ENCODE measurements around the gene SMYD1.
A peak's percentile ranks its signal among the peaks of the same experiment; 100 is the strongest.
"Not testable (repeated sequence)": the region's sequence is repeated elsewhere in the genome, so short reads cannot be mapped to it uniquely, and the experiment has no call there.

The SMYD1 gene

DNA sequence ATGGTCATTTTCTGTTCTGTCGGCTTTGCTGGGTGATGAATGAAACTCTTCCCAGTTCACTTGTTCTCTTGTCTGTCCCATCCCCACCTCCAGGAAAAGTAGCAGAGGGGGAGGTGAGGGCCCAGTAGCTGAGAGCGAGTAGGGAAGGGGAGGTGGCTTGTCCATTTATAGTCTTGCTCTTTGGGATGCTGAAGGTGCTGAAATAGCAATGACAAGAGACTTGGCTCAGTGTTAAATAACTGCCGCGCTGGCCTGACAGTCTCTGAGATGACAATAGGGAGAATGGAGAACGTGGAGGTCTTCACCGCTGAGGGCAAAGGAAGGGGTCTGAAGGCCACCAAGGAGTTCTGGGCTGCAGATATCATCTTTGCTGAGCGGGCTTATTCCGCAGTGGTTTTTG, at the start of gene SMYD1:
TSS of gene SMYD1 (plus strand) at position 228 of the 400 bp plus-strand sequence. CDS start at position 268, 40 bp downstream.
- no peak for DNase-seq (ENCODE audit: low read depth)
- peak within 1 kb of the TSS; percentile 32 for H3K4me3 ChIP-seq (ENCODE audit: low read depth, low read length)

DNA sequence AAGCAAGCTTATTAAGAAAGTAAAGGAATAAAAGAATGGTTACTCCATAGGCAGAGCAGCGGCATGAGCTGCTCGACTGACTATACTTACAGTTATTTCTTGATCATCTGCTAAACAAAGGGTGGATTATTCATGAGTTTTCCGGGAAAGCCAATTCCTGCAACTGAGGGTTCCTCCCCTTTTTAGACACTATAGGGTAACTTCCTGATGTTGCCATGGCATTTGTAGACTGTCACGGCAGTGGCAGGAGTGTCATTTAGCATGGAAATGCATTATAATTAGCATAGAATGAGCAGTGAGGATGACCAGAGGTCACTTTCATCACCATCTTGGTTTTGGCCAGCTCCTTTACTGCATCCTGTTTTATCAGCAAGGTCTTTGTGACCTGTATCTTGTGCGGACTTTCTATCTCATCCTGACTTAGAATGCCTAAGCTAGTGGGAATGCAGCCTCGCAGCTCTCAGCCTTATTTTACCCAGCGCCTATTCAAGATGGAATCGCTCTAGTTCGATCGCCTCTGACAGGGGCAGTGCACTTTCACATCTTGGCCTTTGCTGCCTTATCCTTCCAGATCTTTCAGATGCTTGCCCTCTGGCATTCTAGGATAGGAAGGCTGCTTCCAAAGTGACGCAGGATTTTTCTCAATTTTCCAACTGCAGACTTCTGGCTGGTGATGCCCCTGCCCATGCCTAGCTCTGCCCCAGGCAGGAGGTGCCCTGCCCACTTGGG, 49.4 kb upstream of the SMYD1 start:
- H3K4me3 ChIP-seq (ENCODE audit: low read depth, low read length); DNase-seq (ENCODE audit: low read depth): not testable (repeated sequence)

DNA sequence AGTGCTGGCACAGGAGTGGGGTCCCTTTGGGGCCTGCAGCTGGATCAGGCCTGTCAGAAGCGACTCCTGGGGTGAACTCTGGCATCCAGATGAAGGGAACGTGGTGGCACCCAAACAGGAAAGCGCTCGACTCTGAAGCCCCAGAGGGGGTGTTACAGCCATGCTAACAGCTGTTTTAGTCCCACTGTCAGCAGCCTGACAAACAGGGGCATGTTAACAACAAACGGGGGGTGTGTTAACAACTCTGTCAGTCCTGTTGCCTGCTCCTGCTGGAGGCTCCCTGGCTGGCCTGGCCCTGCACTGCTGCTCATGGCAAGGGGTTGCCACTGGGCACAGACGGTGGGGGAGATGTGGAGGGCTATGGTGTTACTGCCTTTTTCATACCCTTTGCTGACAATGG, 48.7 kb upstream of the SMYD1 start:
- no peak overlapping the region for H3K4me3 ChIP-seq (ENCODE audit: low read depth, low read length)
- no peak for DNase-seq (ENCODE audit: low read depth)

DNA sequence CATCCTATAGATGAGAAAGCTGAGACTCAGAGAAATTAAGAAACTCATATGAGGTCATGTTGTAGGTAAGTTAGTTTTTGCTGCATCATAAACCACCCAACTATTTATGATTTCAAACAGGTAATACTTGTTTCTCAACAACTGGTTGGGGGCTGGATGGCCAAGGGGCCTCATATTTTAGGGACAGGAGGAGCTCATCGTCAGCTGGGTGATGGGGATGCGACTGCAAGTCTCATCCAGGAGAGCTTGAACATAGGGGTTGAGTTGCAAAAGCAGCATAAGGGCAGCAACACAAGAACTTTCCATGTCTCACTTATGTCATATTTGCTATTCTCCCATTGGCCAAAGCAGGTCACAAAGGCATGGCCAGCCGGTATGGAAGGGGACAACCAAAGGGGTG, 47.6 kb upstream of the SMYD1 start:
- H3K4me3 ChIP-seq (ENCODE audit: low read depth, low read length): no peak overlapping the region
- DNase-seq (ENCODE audit: low read depth): no peak

DNA sequence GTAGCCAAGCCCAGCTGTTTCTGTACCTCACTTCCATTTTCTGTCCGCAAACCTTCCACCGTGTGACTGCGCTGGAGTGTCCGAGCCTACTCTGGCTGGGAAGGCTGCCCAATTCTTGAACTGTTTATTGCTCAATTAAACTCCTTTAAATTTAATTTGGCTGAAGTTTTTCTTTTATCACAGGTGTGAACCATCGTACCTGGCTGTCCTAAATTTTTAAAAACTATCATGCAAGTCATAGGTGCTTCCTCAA, 45.0 kb upstream of the SMYD1 start:
- no peak overlapping the region for H3K4me3 ChIP-seq (ENCODE audit: low read depth, low read length)
- DNase-seq (ENCODE audit: low read depth): no peak

DNA sequence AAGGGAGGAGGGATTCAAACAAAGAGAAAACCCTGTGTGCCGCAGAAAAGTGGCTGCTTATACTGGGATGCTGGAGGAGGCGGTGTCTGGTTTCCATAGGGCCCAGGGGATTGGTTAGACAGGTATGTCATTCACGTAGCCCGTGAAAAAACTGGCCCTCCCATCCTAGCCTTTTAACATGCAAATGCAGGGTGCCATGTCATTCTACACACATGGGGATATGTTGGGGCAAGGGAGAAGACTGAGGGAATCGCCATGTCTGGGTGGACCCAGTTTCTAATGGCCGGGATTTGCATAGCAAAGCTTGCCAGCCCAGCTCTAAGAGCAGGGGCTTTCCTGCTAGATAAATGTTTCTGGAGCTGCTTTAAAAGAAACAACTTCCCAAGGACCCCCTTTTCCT, 43.1 kb upstream of the SMYD1 start:
- no peak overlapping the region for H3K4me3 ChIP-seq (ENCODE audit: low read depth, low read length)
- no peak for DNase-seq (ENCODE audit: low read depth)

DNA sequence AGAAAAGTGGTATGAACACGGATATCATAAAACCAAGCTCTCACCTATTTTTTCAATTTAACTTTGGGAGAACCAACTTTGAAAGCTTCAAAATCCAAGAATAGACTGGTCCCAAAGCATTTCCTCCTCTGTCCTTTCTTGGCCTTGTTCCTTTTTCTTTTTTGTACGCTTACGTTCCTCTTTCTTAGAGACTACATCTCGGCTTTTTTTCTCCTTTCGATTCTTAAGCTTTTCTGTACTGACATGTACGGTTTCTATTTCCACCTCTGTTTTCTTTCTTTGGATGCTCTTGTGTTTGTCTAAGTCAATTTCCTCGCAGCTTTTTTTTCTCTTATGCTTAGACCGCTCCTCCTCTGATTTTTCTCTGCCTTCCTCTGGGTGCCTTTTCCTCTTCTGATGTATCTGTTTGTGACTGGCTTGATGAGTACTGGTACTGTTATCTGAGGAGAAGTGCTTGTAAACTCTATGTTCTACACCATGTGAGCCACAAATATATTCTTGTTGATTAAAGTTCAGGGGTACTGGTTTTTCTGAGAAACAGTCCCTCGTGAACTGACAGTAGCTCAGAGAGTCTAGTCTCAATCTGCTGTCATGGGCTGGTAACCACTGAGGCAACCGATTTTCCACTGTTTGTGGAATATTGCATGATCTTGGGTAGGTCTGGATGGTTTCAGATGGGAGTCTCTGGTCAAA, 39.8 kb upstream of the SMYD1 start:
- no peak overlapping the region for H3K4me3 ChIP-seq (ENCODE audit: low read depth, low read length)
- no peak for DNase-seq (ENCODE audit: low read depth)

DNA sequence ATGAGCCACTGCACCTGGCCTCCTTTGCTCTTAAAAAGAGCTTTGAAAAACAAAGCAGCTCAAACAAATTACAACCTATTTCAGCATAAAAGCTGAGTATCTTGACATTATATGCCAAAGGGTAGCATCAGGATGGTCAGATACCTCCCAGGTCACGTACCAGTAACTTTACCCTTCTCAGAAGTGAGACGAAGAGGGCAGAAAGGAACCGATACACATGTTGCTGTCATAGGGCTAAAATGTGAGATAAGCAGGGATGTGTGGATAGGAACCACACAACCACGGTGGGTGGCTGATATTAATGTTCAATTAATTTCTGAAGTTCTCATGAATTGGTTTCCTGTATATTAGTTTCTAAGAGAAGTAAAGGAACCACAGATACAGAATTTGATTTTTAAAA, 38.7 kb upstream of the SMYD1 start:
- H3K4me3 ChIP-seq (ENCODE audit: low read depth, low read length): no peak overlapping the region
- no peak for DNase-seq (ENCODE audit: low read depth)

DNA sequence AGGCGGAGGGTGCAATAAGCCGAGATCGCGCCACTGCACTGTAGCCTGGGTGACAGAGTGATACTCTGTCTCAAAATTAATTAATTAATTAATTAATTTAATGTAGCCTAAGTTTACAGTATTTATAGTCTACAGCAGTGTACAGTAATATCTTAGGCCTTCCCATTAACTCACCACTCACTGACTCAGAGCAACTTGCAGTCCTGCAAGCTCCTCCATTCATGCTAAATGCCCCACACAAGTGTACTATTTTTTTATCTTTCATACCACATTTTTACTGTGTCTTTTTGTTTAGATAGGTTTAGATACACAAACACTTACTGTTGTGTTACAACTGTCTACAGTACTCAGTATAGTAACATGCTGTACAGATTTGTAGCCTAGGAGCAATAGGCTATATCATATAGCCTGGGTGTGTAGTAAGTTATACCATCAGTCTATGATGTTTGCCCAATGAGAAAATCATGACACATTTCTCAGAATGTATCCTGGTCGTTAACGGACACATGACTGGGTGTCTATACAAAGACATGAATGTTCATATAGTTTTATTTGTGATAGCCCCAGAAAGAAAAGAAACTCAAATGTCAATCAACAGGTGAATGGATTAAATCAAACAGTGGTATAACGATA, 35.4 kb upstream of the SMYD1 start:
- no peak for DNase-seq (ENCODE audit: low read depth)
- H3K4me3 ChIP-seq (ENCODE audit: low read depth, low read length): no peak overlapping the region

DNA sequence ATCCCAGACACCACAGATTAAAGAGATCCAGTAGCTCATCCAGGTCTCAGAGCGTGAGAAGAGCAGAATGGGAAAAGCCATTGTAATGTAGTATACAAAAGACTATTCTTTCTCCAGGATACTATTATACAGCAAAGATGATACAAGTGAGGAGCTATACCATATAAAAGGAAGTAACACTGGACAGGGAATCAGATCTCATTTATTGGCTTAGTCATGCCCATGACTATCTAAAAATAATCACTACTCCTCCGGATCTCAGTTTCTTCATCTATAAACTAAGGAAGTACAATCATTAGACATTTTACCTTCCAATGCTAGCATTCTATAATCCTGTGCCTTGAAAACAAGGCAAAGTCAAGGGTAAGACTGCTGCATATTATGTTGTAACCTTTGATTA, 31.4 kb upstream of the SMYD1 start:
- DNase-seq (ENCODE audit: low read depth): no peak

DNA sequence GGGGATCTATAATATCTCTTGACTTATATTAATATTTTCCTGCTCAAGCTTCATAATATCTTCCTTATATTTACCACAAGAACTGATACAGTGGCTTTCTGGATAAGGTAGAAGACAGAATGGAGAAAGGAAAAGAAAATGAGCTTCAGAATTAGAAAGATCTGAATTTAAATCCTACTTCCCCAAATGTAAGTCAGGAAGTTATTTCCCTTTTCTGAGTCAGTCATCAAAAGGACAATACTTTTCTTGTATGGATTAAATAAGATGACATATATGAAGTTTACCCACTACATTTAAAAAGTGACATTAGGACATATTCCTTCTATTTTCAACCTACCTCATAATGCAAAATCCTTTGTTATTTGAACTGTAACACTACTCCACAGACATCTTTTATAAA, 31.0 kb upstream of the SMYD1 start:
- DNase-seq (ENCODE audit: low read depth): no peak
- no peak overlapping the region for H3K4me3 ChIP-seq (ENCODE audit: low read depth, low read length)

More for the DNA sequence above, 31.4 kb upstream of the SMYD1 start:
- no peak overlapping the region for H3K4me3 ChIP-seq (ENCODE audit: low read depth, low read length)

DNA sequence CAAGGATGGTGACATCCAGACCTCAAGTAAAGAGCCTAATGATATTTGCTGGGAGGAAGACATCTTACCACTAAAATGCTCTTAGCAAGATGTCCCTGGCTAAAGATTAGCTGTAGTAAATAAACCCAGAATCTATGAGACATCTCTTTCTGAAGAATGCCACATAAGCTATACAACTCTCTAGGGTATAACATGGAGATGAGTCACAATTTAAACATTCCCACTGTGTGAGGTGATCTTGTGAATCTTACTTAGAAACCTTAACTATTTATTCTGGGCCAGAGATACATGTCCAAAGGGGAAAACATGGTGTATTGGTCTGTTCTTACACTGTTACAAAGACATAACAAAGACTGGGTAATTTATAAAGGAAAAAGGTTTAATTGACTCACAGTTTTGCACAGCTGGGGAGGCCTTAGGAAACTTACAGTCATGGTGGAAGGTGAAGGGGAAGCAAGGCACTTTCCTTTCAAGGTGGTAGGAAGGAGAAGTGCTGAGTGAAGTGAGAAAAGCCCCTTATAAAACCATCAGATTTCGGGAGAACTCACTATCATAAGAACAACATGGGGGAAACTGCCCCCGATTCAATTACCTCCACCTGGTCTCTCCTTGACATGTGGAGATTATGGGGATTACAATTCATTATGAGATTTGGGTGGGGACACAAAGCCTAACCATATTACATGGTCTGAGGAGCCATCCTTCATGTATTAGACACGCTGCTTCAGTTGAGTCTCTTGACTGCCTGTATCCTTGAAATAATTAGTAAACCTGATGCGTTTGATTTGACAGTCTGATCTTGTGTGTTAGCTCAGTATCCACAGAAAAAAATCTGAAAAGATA, 29.1 kb upstream of the SMYD1 start:
- no peak overlapping the region for H3K4me3 ChIP-seq (ENCODE audit: low read depth, low read length)
- peak; percentile 93 for DNase-seq (ENCODE audit: low read depth)

DNA sequence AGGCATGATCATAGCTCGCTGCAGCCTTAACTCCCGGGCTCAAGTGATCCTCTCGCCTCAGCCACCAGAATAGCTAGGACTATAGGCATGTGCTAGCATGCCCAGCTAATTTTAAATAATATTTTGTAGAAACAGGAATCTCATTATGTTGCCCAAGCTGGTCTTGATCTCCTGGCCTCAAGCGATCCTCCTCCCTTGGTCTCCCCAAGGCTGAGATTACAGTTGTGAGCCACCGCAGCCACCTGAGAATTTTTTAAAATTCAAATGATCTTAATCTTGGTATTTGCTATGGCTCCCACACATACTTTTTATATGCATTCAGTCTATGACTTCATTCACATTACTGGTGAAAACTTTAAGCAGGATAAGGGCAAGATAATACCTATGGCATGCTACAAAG, 25.1 kb upstream of the SMYD1 start:
- no peak for DNase-seq (ENCODE audit: low read depth)
- no peak overlapping the region for H3K4me3 ChIP-seq (ENCODE audit: low read depth, low read length)

DNA sequence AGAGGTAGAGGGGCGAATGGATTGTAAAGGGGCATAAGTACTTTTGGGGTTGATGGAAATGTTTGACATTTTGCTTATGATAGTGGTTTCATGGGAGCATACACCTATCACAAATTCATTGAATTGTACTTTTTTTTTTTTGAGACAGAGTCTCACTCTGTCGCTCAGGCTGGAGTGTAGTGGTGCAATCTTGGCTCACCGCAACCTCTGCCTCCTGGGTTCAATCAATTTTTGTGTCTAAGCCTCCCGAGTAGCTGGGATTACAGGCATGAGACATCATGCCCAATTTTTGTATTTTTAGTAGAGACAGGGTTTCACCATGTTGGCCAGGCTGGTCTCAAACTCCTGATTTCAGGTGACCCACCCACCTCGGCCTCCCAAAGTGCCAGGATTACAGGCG, 22.1 kb upstream of the SMYD1 start:
- not testable (repeated sequence) for DNase-seq (ENCODE audit: low read depth); H3K4me3 ChIP-seq (ENCODE audit: low read depth, low read length)

DNA sequence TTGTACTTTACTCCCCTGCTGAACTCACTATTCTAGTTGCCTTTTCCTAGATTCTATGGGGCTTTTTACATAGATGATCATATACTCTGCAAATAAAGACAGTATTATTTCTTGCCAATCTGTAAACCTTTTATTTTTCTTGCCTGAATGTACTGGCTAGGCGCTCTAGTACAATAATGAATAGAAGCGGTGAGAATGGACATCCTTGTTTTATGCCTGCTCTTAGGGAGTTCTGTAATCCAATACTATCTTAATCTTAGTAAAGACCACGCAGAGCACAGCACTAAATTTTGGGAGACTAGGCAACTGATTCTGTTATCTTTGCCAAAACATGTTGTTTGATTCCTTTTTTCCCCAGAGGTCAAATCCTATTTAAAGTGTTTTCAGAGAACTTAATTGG, 19.1 kb upstream of the SMYD1 start:
- no peak overlapping the region for H3K4me3 ChIP-seq (ENCODE audit: low read depth, low read length)
- DNase-seq (ENCODE audit: low read depth): no peak

DNA sequence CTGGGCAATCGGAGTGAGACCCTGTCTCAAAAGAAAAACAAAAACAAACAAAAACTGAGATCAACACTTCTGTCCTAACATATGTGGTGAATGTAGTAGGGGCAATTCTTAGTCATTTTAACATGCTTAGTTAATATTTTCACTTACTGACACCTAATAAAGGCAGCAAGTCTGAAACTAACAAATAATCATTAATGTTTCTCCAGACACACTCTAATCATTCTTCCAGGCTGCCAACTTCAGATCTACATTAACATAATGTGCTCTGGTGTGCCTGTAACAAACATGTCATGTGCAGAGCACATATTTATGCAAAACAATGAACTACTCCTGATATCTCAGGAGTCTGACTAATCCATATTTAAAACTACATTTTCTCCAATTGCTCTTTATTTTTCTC, 18.0 kb upstream of the SMYD1 start:
- no peak overlapping the region for H3K4me3 ChIP-seq (ENCODE audit: low read depth, low read length)
- no peak for DNase-seq (ENCODE audit: low read depth)

DNA sequence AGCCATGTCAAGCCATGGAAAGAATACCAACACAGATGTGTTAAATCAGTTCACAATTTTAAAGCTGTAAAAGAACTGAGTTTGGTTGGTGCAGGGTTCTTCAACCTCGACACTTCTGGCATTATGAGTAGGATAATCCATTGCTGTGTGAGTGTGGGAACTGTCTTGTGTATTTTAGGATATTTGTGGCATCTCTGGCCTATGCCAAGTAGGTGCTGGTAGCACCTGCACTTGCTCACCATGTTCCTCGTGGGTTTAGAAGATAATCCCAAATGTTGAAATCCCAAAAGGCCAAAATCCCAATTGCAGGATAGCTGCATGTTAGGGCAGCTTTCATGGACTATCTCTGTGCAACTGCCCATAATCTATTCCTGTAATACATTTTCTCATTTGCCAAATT, 15.8 kb upstream of the SMYD1 start:
- H3K4me3 ChIP-seq (ENCODE audit: low read depth, low read length): no peak overlapping the region
- DNase-seq (ENCODE audit: low read depth): no peak

DNA sequence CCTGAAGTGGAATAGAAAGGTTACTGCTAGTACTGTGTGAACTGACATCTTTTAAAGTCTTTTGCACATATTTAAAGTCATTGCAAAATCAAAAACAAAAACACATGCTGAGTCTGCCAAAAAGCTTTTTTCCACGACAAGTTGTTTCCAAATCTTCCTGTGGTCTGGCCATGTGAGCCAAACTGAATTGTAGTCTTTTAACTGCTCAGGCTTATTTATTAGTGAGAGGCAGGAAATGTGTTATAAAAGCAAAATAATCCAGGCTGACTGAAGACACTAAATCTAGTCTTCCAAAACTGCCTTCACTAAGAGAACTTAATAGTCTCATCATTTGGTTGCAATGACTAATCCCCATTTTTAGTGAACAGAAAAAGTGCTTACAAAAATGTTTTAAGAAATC, 14.3 kb upstream of the SMYD1 start:
- DNase-seq (ENCODE audit: low read depth): peak; percentile 61
- no peak overlapping the region for H3K4me3 ChIP-seq (ENCODE audit: low read depth, low read length)

DNA sequence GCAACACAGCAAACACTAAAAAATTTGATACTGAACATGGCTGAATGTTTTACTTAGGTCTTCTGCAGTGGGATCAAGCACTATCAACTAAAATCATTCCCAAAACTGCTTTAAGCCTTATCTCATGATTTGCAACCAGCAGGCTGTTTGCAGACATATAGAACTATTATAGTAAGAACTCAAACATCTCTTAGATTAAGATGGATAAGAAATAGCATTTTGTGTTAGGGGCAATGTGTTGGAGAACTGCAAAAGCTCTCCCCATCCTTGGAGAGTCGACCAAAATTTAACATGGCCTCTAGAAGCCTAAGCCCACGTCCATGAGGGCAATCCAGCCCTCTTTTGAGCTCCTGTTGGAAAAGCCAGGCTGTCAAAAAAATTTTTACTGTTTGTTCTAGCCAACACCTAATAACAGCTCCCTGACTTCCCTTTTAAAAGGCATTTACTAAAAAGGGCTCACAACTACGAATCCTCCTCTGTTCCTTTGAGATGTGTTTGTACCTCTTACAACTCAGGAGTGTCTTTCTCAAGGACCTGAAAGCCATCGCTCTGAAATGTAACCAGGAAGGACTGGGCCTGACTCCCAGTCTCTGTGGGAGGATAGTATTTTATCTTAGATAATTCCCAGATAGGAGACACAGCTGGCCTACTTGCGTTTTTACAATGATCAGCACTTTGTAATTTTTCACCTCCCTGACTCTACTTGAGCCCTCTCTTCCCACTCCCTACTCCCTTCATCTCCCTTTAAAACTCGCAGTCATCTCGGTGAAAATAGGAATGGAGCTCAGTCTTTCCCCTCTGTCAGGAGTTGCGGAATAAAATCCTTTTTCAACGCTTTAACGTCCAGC, 13.5 kb upstream of the SMYD1 start:
- no peak for DNase-seq (ENCODE audit: low read depth)
- H3K4me3 ChIP-seq (ENCODE audit: low read depth, low read length): peak overlapping the region; percentile 77
